WI38 (cell line): ENCODE data around the gene COX6A2.
"Not testable (repeated sequence)": the region's sequence is repeated elsewhere in the genome, so short reads cannot be mapped to it uniquely, and the experiment has no call there.

Experiments
- H3K4me3 ChIP-seq: 2 replicates; pipeline ENCODE4 v1.5.1; 2011; ENCODE audit warnings: low read depth, mild to moderate bottlenecking, control low read depth, low read length
- TF ChIP-seq, protein P1 (sequence below): IDR thresholded peaks from 2 replicates; pipeline ENCODE4 v1.5.1; 2012; ENCODE audit warnings: low read depth, mild to moderate bottlenecking, control low read depth, low read length

COX6A2 gene

DNA sequence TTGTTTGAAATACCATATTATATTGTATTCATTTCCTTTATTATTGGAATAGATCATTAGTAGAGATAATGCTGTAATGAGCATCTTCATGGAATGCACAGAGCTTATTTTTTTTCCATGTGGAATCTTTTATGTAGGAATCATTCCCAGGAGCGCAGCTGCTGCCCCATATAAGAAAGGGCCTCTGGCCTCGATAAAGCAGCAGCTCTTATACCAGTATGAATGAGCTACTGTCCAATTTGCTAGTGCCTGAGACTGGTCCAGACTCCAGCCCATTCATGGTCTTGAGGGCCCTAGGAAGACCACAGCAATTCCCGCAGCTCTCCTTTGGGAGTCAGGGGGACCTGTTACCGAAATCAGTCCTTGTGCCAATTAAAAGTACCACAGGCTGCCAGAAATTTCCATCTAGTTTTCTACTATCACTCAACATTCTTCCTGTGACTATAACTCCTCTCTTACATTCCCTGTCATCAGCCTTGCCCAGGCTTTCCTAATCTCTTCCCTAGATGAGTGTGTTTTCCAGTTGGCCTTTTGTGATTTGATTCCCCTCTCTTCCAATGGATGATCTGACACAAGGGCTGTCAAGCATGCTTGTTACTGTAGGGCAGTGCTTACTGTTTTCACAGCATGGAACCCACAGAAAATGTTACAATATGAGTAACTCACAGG, 12.5 kb upstream of the COX6A2 start:
- no peak overlapping the region for H3K4me3 ChIP-seq
- TF ChIP-seq, protein P1, sequence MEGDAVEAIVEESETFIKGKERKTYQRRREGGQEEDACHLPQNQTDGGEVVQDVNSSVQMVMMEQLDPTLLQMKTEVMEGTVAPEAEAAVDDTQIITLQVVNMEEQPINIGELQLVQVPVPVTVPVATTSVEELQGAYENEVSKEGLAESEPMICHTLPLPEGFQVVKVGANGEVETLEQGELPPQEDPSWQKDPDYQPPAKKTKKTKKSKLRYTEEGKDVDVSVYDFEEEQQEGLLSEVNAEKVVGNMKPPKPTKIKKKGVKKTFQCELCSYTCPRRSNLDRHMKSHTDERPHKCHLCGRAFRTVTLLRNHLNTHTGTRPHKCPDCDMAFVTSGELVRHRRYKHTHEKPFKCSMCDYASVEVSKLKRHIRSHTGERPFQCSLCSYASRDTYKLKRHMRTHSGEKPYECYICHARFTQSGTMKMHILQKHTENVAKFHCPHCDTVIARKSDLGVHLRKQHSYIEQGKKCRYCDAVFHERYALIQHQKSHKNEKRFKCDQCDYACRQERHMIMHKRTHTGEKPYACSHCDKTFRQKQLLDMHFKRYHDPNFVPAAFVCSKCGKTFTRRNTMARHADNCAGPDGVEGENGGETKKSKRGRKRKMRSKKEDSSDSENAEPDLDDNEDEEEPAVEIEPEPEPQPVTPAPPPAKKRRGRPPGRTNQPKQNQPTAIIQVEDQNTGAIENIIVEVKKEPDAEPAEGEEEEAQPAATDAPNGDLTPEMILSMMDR = no peak

DNA sequence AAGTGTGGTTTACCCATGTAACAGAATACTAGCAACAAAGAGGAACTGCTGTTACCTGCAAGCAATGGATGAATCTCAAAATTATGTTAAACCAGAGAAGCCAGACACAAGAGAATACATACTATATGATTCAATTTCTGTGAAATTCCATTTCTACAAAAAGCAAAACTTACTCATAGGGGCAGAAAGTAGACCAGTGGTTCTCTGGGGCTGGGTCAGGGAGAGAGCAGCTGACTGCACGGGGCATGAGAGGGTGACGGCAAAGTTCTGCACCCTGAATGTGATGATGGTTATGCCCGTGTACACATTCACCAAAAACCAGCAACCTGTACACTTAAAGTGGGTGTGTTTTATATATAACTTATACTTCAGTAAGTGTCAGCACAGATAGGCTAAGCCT, 11.4 kb upstream of the COX6A2 start:
- TF ChIP-seq, protein P1 = no peak
- H3K4me3 ChIP-seq = no peak overlapping the region

DNA sequence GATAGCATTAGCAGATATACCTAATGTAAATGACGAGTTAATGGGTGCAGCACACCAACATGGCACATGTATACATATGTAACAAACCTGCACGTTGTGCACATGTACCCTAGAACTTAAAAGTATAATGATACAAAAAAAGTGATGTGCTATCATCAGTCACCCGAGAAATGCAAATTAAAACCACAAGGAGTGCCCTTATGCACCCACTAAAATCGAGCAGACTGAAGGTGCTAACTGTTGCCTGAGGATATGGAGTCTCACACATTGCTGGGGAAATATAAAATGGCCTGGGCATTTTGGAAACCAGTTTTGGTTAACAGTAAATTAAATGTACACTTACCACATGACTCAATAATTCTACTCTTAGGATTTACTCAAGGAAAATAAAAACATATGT, 10.9 kb upstream of the COX6A2 start:
- H3K4me3 ChIP-seq = not testable (repeated sequence)

DNA sequence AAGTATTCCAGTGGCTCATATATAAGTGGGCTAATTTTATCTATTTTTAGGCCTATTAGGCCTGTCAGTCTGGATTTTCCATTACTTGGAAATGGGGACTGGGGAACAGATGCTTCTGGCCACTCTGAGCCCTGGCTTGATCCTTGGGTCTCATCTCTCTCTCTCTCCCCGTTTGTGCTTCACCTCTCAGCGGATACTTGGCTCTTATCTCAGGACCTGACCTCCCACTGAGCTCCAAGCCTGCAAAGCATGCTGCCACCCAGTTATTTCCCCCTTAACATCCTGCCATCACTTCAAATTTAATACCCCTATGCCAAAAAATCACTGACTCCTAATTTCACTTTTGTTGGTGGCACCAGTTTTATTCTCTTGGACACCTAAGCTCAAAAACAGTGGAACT, 10.3 kb upstream of the COX6A2 start:
- H3K4me3 ChIP-seq = no peak overlapping the region
- TF ChIP-seq, protein P1 = no peak

DNA sequence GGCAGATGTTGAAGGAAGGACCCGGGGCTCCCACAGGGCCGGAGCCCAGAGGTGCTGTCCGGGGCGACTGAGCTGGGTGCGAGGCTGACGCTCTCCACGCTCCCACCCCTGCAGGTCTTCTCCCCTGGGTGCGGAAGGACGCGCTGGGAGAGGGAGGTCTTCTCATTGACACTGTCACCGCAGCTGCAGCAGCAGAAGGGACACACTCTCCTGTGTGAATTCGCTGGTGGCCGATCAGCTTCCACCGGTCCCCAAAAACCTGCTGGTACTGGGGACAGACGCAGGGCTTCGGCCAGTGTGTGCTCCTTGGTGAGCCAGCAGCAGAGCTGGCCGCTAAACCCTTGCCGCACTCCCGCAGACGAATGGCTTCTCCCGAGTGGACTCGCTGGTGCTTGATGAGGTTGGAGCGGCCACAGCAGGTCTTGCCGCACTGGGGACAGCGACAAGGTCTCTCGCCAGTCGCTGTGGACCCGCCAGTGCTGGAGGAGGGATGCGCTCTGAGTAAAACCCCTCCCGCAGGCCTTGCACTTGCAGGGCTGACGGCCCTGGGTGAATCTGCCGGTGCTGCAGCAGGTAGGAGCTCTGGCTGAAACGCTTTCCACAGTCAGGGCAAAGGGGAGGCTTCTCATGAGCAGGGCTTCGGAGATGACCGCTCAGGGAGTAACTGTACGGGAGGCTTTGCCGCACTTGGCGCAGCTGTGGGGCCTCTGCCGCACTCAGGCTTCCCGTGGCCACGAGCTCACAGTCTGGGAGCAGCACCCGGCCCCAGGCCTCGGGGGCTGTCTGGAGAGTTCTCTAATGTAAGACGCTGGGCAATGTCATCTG, 8.3 kb upstream of the COX6A2 start:
- TF ChIP-seq, protein P1 = no peak
- no peak overlapping the region for H3K4me3 ChIP-seq

DNA sequence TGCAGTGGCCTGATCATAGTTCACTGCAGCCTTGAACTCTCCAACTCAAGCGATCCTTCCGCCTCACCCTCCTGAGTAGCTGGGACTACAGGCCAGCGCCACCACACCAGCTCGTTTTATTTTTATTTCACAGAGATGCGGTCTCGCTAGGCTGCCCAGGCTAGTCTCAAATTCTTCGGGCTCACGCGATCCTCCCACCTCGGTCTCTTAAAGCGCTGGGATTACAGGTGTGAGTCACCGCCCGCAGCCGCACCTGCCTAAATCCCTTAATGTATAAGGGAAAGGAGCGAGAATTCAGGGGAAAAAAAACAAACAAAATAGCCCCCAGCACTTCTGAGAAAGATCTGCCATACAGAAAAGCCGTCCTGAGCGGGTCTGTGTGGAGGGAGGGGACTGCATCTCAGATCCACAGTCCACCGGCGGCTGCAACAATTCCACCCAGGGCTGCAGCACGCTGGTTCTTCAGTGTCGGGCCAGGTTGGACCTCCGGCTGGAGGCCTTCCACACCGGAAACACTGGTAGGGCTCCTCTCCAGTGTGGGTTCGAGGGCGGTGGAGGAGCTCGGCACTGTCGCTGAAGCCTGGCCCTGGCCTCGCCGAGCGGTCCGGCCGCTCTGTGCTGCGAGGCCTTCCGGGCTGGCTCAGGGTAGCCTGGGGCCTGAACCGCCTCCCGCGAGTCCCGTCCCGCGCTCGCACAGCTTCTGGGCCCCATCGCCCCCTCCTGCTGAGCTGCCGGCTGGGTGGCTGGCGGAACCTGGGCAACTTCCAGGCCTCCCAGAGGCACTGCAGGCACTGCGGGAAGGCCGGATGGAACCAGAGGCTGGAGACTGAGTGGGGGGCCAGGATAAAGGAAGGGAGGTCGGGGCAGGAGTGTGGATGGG, 7.4 kb upstream of the COX6A2 start:
- TF ChIP-seq, protein P1 = no peak

DNA sequence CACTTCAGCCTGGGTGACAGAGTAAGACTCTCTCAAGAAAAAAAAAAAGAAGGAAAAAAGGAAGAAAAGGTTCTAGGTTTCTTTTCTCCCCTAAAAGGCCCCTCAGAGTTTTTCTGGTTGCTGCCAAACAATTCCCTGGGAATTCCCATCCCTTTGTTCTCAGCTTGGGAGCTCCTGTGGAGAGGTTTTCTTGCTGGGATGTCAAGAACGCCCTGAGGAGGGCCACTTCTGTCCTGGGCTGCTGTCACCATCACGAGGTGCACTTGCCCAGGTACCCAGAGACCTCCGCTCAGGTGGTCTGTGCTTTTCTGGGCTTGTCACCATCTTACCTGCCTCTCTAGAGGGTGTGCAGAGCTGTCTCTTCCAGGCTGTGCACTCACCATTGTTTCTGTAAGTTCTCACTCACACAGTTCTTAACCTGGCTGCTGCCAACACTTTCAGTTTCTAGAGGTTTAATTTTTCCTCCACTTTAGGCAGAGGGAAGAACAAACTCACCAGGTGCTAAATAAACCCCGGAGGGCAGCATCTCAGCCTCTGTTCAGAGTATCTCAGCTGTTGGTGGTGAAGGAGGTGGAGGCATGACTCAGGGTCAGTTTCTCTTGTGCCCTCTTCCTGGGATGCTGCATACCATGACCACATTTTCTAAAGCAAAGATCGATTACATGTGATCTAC, 2.4 kb upstream of the COX6A2 start:
- TF ChIP-seq, protein P1 = no peak
- no peak overlapping the region for H3K4me3 ChIP-seq

More for the DNA sequence above, 7.4 kb upstream of the COX6A2 start:
- H3K4me3 ChIP-seq = no peak overlapping the region
